Measurements from ENCODE around the gene BOD1L2. TPM values are rescaled to one million over a fixed set of nuclear protein-coding genes. Genes with fewer than 3 reads are reported as not detected.

The BOD1L2 gene
- total and polyA plus RNA-seq, 2 of the 13 experiments (the other 11 are each of a cell fraction or from before 2014, with no cell fraction given), result not detected

- Histone ChIP-seq H3K9ac (ENCODE audit: insufficient read depth, low read depth, low read length) (no peak overlapping the region), H3K36me3 (replicated peaks in 1 of 2; ENCODE audit: control insufficient read depth in 1 of 2, insufficient read depth in 2 of 2, low read length in 2 of 2) (no peaks in the 10 kb centered on the region), H3K4me3 (replicated peaks in 1 of 3; ENCODE audit: insufficient read depth in 1 of 3, low read depth in 2 of 3, low read length in 3 of 3) (no peak overlapping the region), H4K20me1 (ENCODE audit: insufficient read depth, low read length) (no peaks in the 10 kb centered on the region), H3K27me3 (ENCODE audit: control insufficient read depth in 1 of 2, insufficient read depth in 2 of 2, low read length in 2 of 2) (no peaks in the 10 kb centered on the region; a peak in 1 of 5 replicates), H3K79me2 (ENCODE audit: insufficient read depth, low read length) (no peaks in the 10 kb centered on the region), H3K9me3 (ENCODE audit: low read length) (no peaks in the 10 kb centered on the region), H3K4me1 (ENCODE audit: insufficient read depth, low read length) (peaks cover 5% of the 10 kb centered on the region), H3K4me2 (ENCODE audit: low read depth, low read length) (no peak overlapping the region), H3K27ac (ENCODE audit: extremely low read length, insufficient read depth, low read length) (no peak overlapping the region), H2AFZ (ENCODE audit: low read length) (no peak overlapping the region)
- DNase-seq (ENCODE audit: low spot score), result no peak
- no peak for FAIRE-seq
- TF ChIP-seq GABPB1 (CRISPR knock-in tag; IDR thresholded peaks at IDR 0.05) (no peak), ELK4 (CRISPR knock-in tag; IDR thresholded peaks at IDR 0.05; ENCODE audit: borderline replicate concordance) (no peak), STAT5B (CRISPR knock-in tag; IDR thresholded peaks at IDR 0.05) (no peak), RXRA (CRISPR knock-in tag; IDR thresholded peaks at IDR 0.05) (no peak), ZFP41 (CRISPR knock-in tag; IDR thresholded peaks at IDR 0.05; ENCODE audit: borderline replicate concordance) (no peak), NCOA5 (CRISPR knock-in tag; IDR thresholded peaks at IDR 0.05) (no peak), ZNF776 (CRISPR knock-in tag; IDR thresholded peaks at IDR 0.05) (no peak), NFYB (CRISPR knock-in tag; IDR thresholded peaks at IDR 0.05) (no peak), SMAD3 (CRISPR knock-in tag; IDR thresholded peaks at IDR 0.05) (no peak), ZNF652 (CRISPR knock-in tag; IDR thresholded peaks at IDR 0.05; ENCODE audit: borderline replicate concordance, low read depth) (no peak), ZBTB37 (CRISPR knock-in tag; IDR thresholded peaks at IDR 0.05) (no peak), CCDC6 (CRISPR knock-in tag; IDR thresholded peaks at IDR 0.05) (no peak), ELF4 (CRISPR knock-in tag; IDR thresholded peaks at IDR 0.05; ENCODE audit: borderline replicate concordance) (no peak)
- intact Hi-C loops (cut with micrococcal nuclease; ENCODE audit: unreplicated experiment), result no loop called here
- ChIA-PET CTCF (ENCODE audit: low intra/inter-chr PET ratio, low total read pairs) (no interaction called here), POLR2A (no interaction called here)
- WGBS (ENCODE audit: low lambda C conversion rate), result 63% methylated on average over 4 of the region's 4 CpGs
- BruUV-seq (replicated peaks), result no TSS peak
- in situ Hi-C loops (cut with HindIII; ENCODE audit: extremely low pct_ligation_motif_present, low pct_unique_long_range_greater_than_20kb), result no loop called here
- no peak for ATAC-seq
These were observed 2.6 kb downstream of the BOD1L2 start for GRCh38 chr18:57149531-57149930.
